ENCODE data around the gene BMP7. TPM values are rescaled to one million over a fixed set of nuclear protein-coding genes. Genes with fewer than 3 reads are reported as not detected.

BMP7 gene
- total and polyA plus RNA-seq, 2 experiments from 2014 or later = 15.9 to 22.8 TPM

GRCh38 chr20:57225830-57226229 is 40.6 kb downstream of the BMP7 start:
- DNase-seq (ENCODE audit: low spot score) (no peak), ATAC-seq (no peak)
- H2AFZ ChIP-seq = no peak overlapping the region
- H3K4me3 Mint-ChIP-seq = no peak overlapping the region
- TF ChIP-seq ZNF114 (CRISPR knock-in tag; IDR thresholded peaks at IDR 0.05) = no peak
- TF ChIP-seq ETS1 (IDR thresholded peaks at IDR 0.05) = no peak
- TF ChIP-seq ZNF331 (CRISPR knock-in tag; IDR thresholded peaks at IDR 0.05; ENCODE audit: low read depth) = no peak
- no peak for TF ChIP-seq CREB1 (CRISPR knock-in tag; IDR thresholded peaks at IDR 0.05; ENCODE audit: low read depth)
- no peak for TF ChIP-seq REST (IDR thresholded peaks at IDR 0.05; ENCODE audit: unreplicated experiment)
- no peak for TF ChIP-seq EZH2phosphoT487 (IDR thresholded peaks at IDR 0.05; ENCODE audit: unreplicated experiment)
- TF ChIP-seq EZH2 (IDR thresholded peaks at IDR 0.05; ENCODE audit: low read depth, unreplicated experiment) = no peak
- no peak for TF ChIP-seq NANOG (IDR thresholded peaks at IDR 0.05; ENCODE audit: borderline replicate concordance)
- TF ChIP-seq CTCF (conservative IDR thresholded peaks at IDR 0.05; ENCODE audit: low read depth in 2 of 2) = no peak
- no peak for TF ChIP-seq POLR2AphosphoS5 (IDR thresholded peaks at IDR 0.05; ENCODE audit: low read depth)
- TF ChIP-seq STAT1 (IDR thresholded peaks at IDR 0.05; ENCODE audit: unreplicated experiment) = no peak
- no peak for TF ChIP-seq ZNF462 (CRISPR knock-in tag; IDR thresholded peaks at IDR 0.05)
- no peak for TF ChIP-seq JUNB (IDR thresholded peaks at IDR 0.05; ENCODE audit: unreplicated experiment)
- no peak overlapping the region for H3K27ac ChIP-seq (ENCODE audit: low read depth)
- no peaks in the 10 kb centered on the region for H3F3A ChIP-seq (replicated peaks; ENCODE audit: low read depth)
- no peak overlapping the region for H3K4me3 ChIP-seq
- peaks cover 1% of the 10 kb centered on the region; the same call in 1 of the 3 replicates for H3K9me3 Mint-ChIP-seq
- no peaks in the 10 kb centered on the region for H3K9me2 ChIP-seq (ENCODE audit: insufficient read depth)
- peaks cover 9% of the 10 kb centered on the region for H3K27me3 Mint-ChIP-seq (ENCODE audit: insufficient read depth, low read depth, poor library complexity)
- peaks cover 5% of the 10 kb centered on the region for H3K4me1 ChIP-seq (ENCODE audit: insufficient read depth)
- no peaks in the 10 kb centered on the region for H4K20me1 ChIP-seq (replicated peaks; ENCODE audit: insufficient read depth)
- no peaks in the 10 kb centered on the region for H3K36me3 ChIP-seq (ENCODE audit: insufficient read depth)
- H3K79me2 ChIP-seq (replicated peaks; ENCODE audit: insufficient read depth) = 0 out of 2 replicates have a peak, but pooled peaks cover 3% of the 10 kb centered on the region
- peaks cover 12% of the 10 kb centered on the region for H3K4me1 Mint-ChIP-seq
- 0 out of 3 replicates have a peak, but pooled peaks cover under 1% of the 10 kb centered on the region for H3K36me3 Mint-ChIP-seq (ENCODE audit: low read depth)
- no peak overlapping the region for H3K27ac Mint-ChIP-seq
- H3K27me3 ChIP-seq (ENCODE audit: insufficient read depth) = no peaks in the 10 kb centered on the region
- H3K4me2 ChIP-seq = no peak overlapping the region

Data from GM23338 (cell line).